Nephron (organoid): ENCODE data around the gene GPR132.

Experiments used
- H3K27ac Mint-ChIP-seq, 3 experiments: 2 replicates each; pipeline ENCODE4 v1.8.0; 2020; ENCODE audit warnings: mixed read lengths in 3 of 3, mild to moderate bottlenecking in 2 of 3, moderate library complexity in 1 of 3
- H3K27me3 Mint-ChIP-seq: 2 replicates; pipeline ENCODE4 v1.8.0; 2021; ENCODE audit warnings: low read depth, mild to moderate bottlenecking, moderate library complexity, mixed read lengths
- H3K36me3 Mint-ChIP-seq: 2 replicates; pipeline ENCODE4 v1.8.0; 2020; ENCODE audit warnings: low read depth, mixed read lengths
- H3K4me1 Mint-ChIP-seq: 2 replicates; pipeline ENCODE4 v1.8.0; 2020; ENCODE audit warnings: mixed read lengths
- H3K4me3 Mint-ChIP-seq, 3 experiments: 2 replicates each; pipeline ENCODE4 v1.8.0; 2020; ENCODE audit warnings: mild to moderate bottlenecking in 3 of 3, mixed read lengths in 3 of 3, moderate library complexity in 2 of 3
- H3K9me3 Mint-ChIP-seq: 2 replicates; pipeline ENCODE4 v1.8.0; 2020; ENCODE audit warnings: mixed read lengths
- CTCF ChIP-seq, 3 experiments: fragments of 200-600 bp; sonication (generic); IDR thresholded peaks; one replicate each; pipeline ENCODE4 v1.5.0; 2021; ENCODE audit warnings: antibody characterized with exemption in 3 of 3; ENCODE audit not compliant: unreplicated experiment in 3 of 3

Gene GPR132

GRCh38 chr14:105058521-105059034 lies 6.7 kb downstream of the GPR132 start:
- H3K27ac Mint-ChIP-seq = no peak overlapping the region
- H3K4me3 Mint-ChIP-seq = no peak overlapping the region
- H3K36me3 Mint-ChIP-seq = no peaks in the 10 kb centered on the region
- peaks cover 14% of the 10 kb centered on the region for H3K4me1 Mint-ChIP-seq
- no peaks in the 10 kb centered on the region for H3K9me3 Mint-ChIP-seq
- H3K27me3 Mint-ChIP-seq = peaks cover 45% of the 10 kb centered on the region
- TF ChIP-seq CTCF (IDR thresholded peaks at IDR 0.05; ENCODE audit: unreplicated experiment in 3 of 3) = no peak

GRCh38 chr14:105056303-105056831 lies 8.9 kb downstream of the GPR132 start:
- Mint-ChIP-seq H3K36me3 (no peaks in the 10 kb centered on the region), H3K27me3 (peaks cover 48% of the 10 kb centered on the region), H3K4me3 (no peak overlapping the region), H3K27ac (no peak overlapping the region), H3K9me3 (no peaks in the 10 kb centered on the region), H3K4me1 (peaks cover 14% of the 10 kb centered on the region)
- no peak for TF ChIP-seq CTCF (IDR thresholded peaks at IDR 0.05; ENCODE audit: unreplicated experiment in 3 of 3)

GRCh38 chr14:105055736-105056302 lies 9.4 kb downstream of the GPR132 start:
- H3K27me3 Mint-ChIP-seq = peaks cover 48% of the 10 kb centered on the region
- H3K4me1 Mint-ChIP-seq = peaks cover 14% of the 10 kb centered on the region
- peak overlapping the region in 1 of 3 experiments; percentile 24 for H3K27ac Mint-ChIP-seq
- H3K9me3 Mint-ChIP-seq = no peaks in the 10 kb centered on the region
- H3K36me3 Mint-ChIP-seq = no peaks in the 10 kb centered on the region
- H3K4me3 Mint-ChIP-seq = no peak overlapping the region
- TF ChIP-seq CTCF (IDR thresholded peaks at IDR 0.05; ENCODE audit: unreplicated experiment in 3 of 3) = no peak

GRCh38 chr14:105055334-105055733 lies 9.9 kb downstream of the GPR132 start:
- no peak for TF ChIP-seq CTCF (IDR thresholded peaks at IDR 0.05; ENCODE audit: unreplicated experiment in 3 of 3)
- no peaks in the 10 kb centered on the region for H3K36me3 Mint-ChIP-seq

GRCh38 chr14:105053996-105054395 lies 11.2 kb downstream of the GPR132 start:
- no peak for TF ChIP-seq CTCF (IDR thresholded peaks at IDR 0.05; ENCODE audit: unreplicated experiment in 3 of 3)
- Mint-ChIP-seq H3K4me1 (peaks cover 6% of the 10 kb centered on the region), H3K27ac (no peak overlapping the region), H3K36me3 (no peaks in the 10 kb centered on the region), H3K27me3 (peaks cover 40% of the 10 kb centered on the region), H3K9me3 (no peaks in the 10 kb centered on the region), H3K4me3 (no peak overlapping the region)

More at GRCh38 chr14:105055334-105055733, 9.9 kb downstream of the GPR132 start:
- Mint-ChIP-seq H3K27me3 (peaks cover 48% of the 10 kb centered on the region), H3K4me1 (peaks cover 14% of the 10 kb centered on the region), H3K4me3 (no peak overlapping the region), H3K27ac (peak overlapping the region in 1 of 3 experiments; percentile 24), H3K9me3 (no peaks in the 10 kb centered on the region)

GRCh38 chr14:105053421-105053820 lies 11.8 kb downstream of the GPR132 start:
- H3K4me1 Mint-ChIP-seq = peaks cover 4% of the 10 kb centered on the region
- peaks cover 39% of the 10 kb centered on the region for H3K27me3 Mint-ChIP-seq
- no peak for TF ChIP-seq CTCF (IDR thresholded peaks at IDR 0.05; ENCODE audit: unreplicated experiment in 3 of 3)
- H3K27ac Mint-ChIP-seq = no peak overlapping the region
- H3K9me3 Mint-ChIP-seq = no peaks in the 10 kb centered on the region
- no peak overlapping the region for H3K4me3 Mint-ChIP-seq
- H3K36me3 Mint-ChIP-seq = no peaks in the 10 kb centered on the region
